Glutamatergic neuron (in vitro differentiated cells): ENCODE results near the gene SYT1. TPM values are rescaled to one million over a fixed set of nuclear protein-coding genes. Genes with fewer than 3 reads are reported as not detected.

Source experiments
- DNase-seq: peaks from one replicate; pipeline ENCODE4 v3.0.0; 2022
- H3K27ac Mint-ChIP-seq: one replicate; pipeline ENCODE4 v1.8.0; 2020; ENCODE audit warnings: mild to moderate bottlenecking, mixed read lengths, inconsistent platforms; ENCODE audit not compliant: unreplicated experiment
- H3K27me3 Mint-ChIP-seq: one replicate; pipeline ENCODE4 v1.8.0; 2020; ENCODE audit warnings: mild to moderate bottlenecking, moderate library complexity, mixed read lengths, inconsistent platforms; ENCODE audit not compliant: unreplicated experiment
- H3K36me3 Mint-ChIP-seq: one replicate; pipeline ENCODE4 v1.8.0; 2020; ENCODE audit warnings: mild to moderate bottlenecking, mixed read lengths, inconsistent platforms; ENCODE audit not compliant: unreplicated experiment
- H3K4me1 Mint-ChIP-seq: one replicate; pipeline ENCODE4 v1.8.0; 2020; ENCODE audit warnings: mild to moderate bottlenecking, low read depth, mixed read lengths, inconsistent platforms; ENCODE audit not compliant: unreplicated experiment
- H3K4me3 Mint-ChIP-seq: one replicate; pipeline ENCODE4 v1.8.0; 2020; ENCODE audit warnings: mild to moderate bottlenecking, mixed read lengths, inconsistent platforms; ENCODE audit not compliant: unreplicated experiment
- H3K9me3 Mint-ChIP-seq: one replicate; pipeline ENCODE4 v1.8.0; 2020; ENCODE audit warnings: mild to moderate bottlenecking, moderate library complexity, mixed read lengths, inconsistent platforms; ENCODE audit not compliant: unreplicated experiment
- CTCF ChIP-seq: fragments of 200-600 bp; sonication (generic); IDR thresholded peaks from one replicate; pipeline ENCODE4 v1.5.0; 2021; ENCODE audit not compliant: partially characterized antibody, unreplicated experiment
- total RNA-seq: library from RNA; stranded (reverse); fragmentation: NEBNext Ultra II Directional; extraction: Animal tissue kit (Norgen Biotek cat#: 25700); gene quantifications from one replicate; pipeline ENCODE4 v1.2.1, GENCODE V29; 2021; ENCODE audit not compliant: unreplicated experiment

Gene SYT1
- total RNA-seq, 1 donor from 2014 or later = 155 TPM

GRCh38 chr12:78931466-78931990 lies 67.0 kb downstream of the SYT1 start:
- Mint-ChIP-seq H3K9me3 (peaks cover 4% of the 10 kb centered on the region), H3K27me3 (no peaks in the 10 kb centered on the region), H3K4me1 (peaks cover 12% of the 10 kb centered on the region), H3K36me3 (no peaks in the 10 kb centered on the region), H3K4me3 (no peak overlapping the region), H3K27ac (peak overlapping the region; percentile 64)
- no peak for DNase-seq
- no peak for TF ChIP-seq CTCF

- no peaks in the 10 kb centered on the region for H3K36me3 Mint-ChIP-seq
- H3K27ac Mint-ChIP-seq = no peak overlapping the region
- H3K27me3 Mint-ChIP-seq = no peaks in the 10 kb centered on the region
- no peak overlapping the region for H3K4me3 Mint-ChIP-seq
- DNase-seq = no peak
- peaks cover 16% of the 10 kb centered on the region for H3K4me1 Mint-ChIP-seq
- peaks cover 2% of the 10 kb centered on the region for H3K9me3 Mint-ChIP-seq
- TF ChIP-seq CTCF = no peak
Observed at GRCh38 chr12:78933014-78933413, 68.4 kb downstream of the SYT1 start.

- peaks cover 3% of the 10 kb centered on the region for H3K9me3 Mint-ChIP-seq
Observed at GRCh38 chr12:78938341-78939084, 73.9 kb downstream of the SYT1 start.

GRCh38 chr12:78949532-78949931 lies 85.0 kb downstream of the SYT1 start:
- H3K9me3 Mint-ChIP-seq = peaks cover 1% of the 10 kb centered on the region
- H3K27ac Mint-ChIP-seq = no peak overlapping the region
- no peaks in the 10 kb centered on the region for H3K27me3 Mint-ChIP-seq
- peaks cover 10% of the 10 kb centered on the region for H3K4me1 Mint-ChIP-seq
- H3K36me3 Mint-ChIP-seq = no peaks in the 10 kb centered on the region
- H3K4me3 Mint-ChIP-seq = no peak overlapping the region
- no peak for TF ChIP-seq CTCF
- no peak for DNase-seq

More at GRCh38 chr12:78938341-78939084, 73.9 kb downstream of the SYT1 start:
- peaks cover 18% of the 10 kb centered on the region for H3K36me3 Mint-ChIP-seq
- peaks cover 12% of the 10 kb centered on the region for H3K4me1 Mint-ChIP-seq
- H3K4me3 Mint-ChIP-seq = no peak overlapping the region
- peaks cover 2% of the 10 kb centered on the region for H3K27me3 Mint-ChIP-seq
- H3K27ac Mint-ChIP-seq = peak overlapping the region; percentile 85
- no peak for TF ChIP-seq CTCF
- no peak for DNase-seq
